ENCODE results near the gene MMP23B.

- TF ChIP-seq SUZ12 (IDR thresholded peaks at IDR 0.05; ENCODE audit: extremely low read depth, insufficient read depth, insufficient read length) = no peak
- no peak for TF ChIP-seq YY1 (IDR thresholded peaks at IDR 0.05; ENCODE audit: insufficient read depth, insufficient read length)
These were observed 30.2 kb upstream of the MMP23B start for GRCh38 chr1:1601564-1602303.
